ENCODE results near the gene SLC15A3.

- TF ChIP-seq, protein P1, sequence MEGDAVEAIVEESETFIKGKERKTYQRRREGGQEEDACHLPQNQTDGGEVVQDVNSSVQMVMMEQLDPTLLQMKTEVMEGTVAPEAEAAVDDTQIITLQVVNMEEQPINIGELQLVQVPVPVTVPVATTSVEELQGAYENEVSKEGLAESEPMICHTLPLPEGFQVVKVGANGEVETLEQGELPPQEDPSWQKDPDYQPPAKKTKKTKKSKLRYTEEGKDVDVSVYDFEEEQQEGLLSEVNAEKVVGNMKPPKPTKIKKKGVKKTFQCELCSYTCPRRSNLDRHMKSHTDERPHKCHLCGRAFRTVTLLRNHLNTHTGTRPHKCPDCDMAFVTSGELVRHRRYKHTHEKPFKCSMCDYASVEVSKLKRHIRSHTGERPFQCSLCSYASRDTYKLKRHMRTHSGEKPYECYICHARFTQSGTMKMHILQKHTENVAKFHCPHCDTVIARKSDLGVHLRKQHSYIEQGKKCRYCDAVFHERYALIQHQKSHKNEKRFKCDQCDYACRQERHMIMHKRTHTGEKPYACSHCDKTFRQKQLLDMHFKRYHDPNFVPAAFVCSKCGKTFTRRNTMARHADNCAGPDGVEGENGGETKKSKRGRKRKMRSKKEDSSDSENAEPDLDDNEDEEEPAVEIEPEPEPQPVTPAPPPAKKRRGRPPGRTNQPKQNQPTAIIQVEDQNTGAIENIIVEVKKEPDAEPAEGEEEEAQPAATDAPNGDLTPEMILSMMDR (IDR thresholded peaks at IDR 0.05; ENCODE audit: low read depth, low read length, poor library complexity, severe bottlenecking): no peak
- TF ChIP-seq EZH2phosphoT487 (IDR thresholded peaks at IDR 0.05; ENCODE audit: borderline replicate concordance, low read length): no peak
These were observed 28.2 kb downstream of the SLC15A3 start for GRCh38 chr11:60923800-60924109.

Measured in DOHH2 (cell line).